ENCODE data around the gene PTPRN2. TPM values are rescaled to one million over a fixed set of nuclear protein-coding genes. Genes with fewer than 3 reads are reported as not detected.

Gene PTPRN2
- total and polyA plus RNA-seq, 2 of the 8 experiments (the other 6 are each of a cell fraction or from before 2014, with no cell fraction given) = 2.6 to 4.5 TPM

GRCh38 chr7:158603773-158604755, 16.4 kb upstream of the PTPRN2 start:
- no peaks in the 10 kb centered on the region for H3K79me1 ChIP-seq (ENCODE audit: low read depth, low read length)
- ChIA-PET CTCF (ENCODE audit: partially characterized antibody) (interaction anchor here (0.7 kb wide), 1 partner anchor 1241 kb away, joined by 3 read pairs; no protein-coding TSS in a partner anchor), POLR2A (ENCODE audit: partially characterized antibody) (interaction anchor here (1.0 kb wide), 1 partner anchor 11 kb away, joined by 3 read pairs; no protein-coding TSS in a partner anchor)
- H3K79me2 ChIP-seq (ENCODE audit: control insufficient read depth in 1 of 2, insufficient read depth in 2 of 2, low read length in 2 of 2) = no peaks in the 10 kb centered on the region
- H3K27ac ChIP-seq (ENCODE audit: low read depth, low read length) = no peak overlapping the region
- H3K9ac ChIP-seq (replicated peaks in 1 of 4; ENCODE audit: extremely low read depth in 1 of 4, low read depth in 3 of 4, low read length in 3 of 4) = no peak overlapping the region; a peak in 1 of 7 replicates
- no peaks in the 10 kb centered on the region for H3K23me2 ChIP-seq (ENCODE audit: low read depth, low read length)
- no peaks in the 10 kb centered on the region for H3K27me3 ChIP-seq (replicated peaks in 1 of 4; ENCODE audit: control insufficient read depth in 3 of 4, extremely low read depth in 1 of 4, insufficient read depth in 3 of 4, low read length in 3 of 4)
- no peak overlapping the region for H2AFZ ChIP-seq (ENCODE audit: low read length)
- no peak overlapping the region for H2BK15ac ChIP-seq (ENCODE audit: low read length)
- H4K91ac ChIP-seq (replicated peaks; ENCODE audit: insufficient read length, low read length) = no peak overlapping the region
- DNase-seq (ENCODE audit: low read depth in 1 of 2, low spot score in 2 of 2) = no peak
- H4K8ac ChIP-seq (ENCODE audit: extremely low read depth, insufficient read depth, low read length) = no peak overlapping the region; the same call in 1 of the 2 replicates
- H3K18ac ChIP-seq (ENCODE audit: extremely low read depth, low read length) = no peak overlapping the region; the same call in 1 of the 2 replicates
- no peak overlapping the region for H3K14ac ChIP-seq (ENCODE audit: insufficient read length)
- H2BK12ac ChIP-seq (ENCODE audit: low read depth, low read length) = no peak overlapping the region
- H3K4me3 ChIP-seq (ENCODE audit: extremely low read depth in 1 of 4, insufficient read depth in 2 of 4, low read depth in 3 of 4, low read length in 4 of 4) = no peak overlapping the region
- 93% methylated on average over 22 of the region's 23 CpGs; no CpG with 5 or more reads in 1 of the 2 experiments for WGBS, 2 experiments (ENCODE audit: extremely low coverage in 1 of 2, insufficient coverage in 1 of 2, insufficient read length in 1 of 2, insufficient replicate concordance in 2 of 2, low coverage in 1 of 2, low lambda C conversion rate in 2 of 2, missing lambda C conversion rate in 1 of 2)
- no peak overlapping the region for H3K4me2 ChIP-seq (ENCODE audit: insufficient read depth in 1 of 2, low read depth in 2 of 2, low read length in 2 of 2)
- no peak overlapping the region for H2BK20ac ChIP-seq (ENCODE audit: low read length)
- TF ChIP-seq TAF7 (optimal IDR thresholded peaks at IDR 0.05; ENCODE audit: borderline replicate concordance, low read depth, low read length) = no peak
- H3K36me3 ChIP-seq (ENCODE audit: control insufficient read depth in 2 of 4, insufficient read depth in 4 of 4, low read length in 3 of 4) = peaks cover 2 to 18% (median 4%) of the 10 kb centered on the region in 4 experiments; a peak in 5 of 8 replicates
- H2BK120ac ChIP-seq (replicated peaks; ENCODE audit: low read depth, low read length) = no peak overlapping the region
- no peak overlapping the region for H3K4ac ChIP-seq (replicated peaks; ENCODE audit: insufficient read length, low read depth, low read length)
- no peaks in the 10 kb centered on the region for H3K9me3 ChIP-seq (ENCODE audit: insufficient read depth in 2 of 2, low read depth in 1 of 2, low read length in 1 of 2)
- no peak overlapping the region for H3K23ac ChIP-seq (ENCODE audit: insufficient read length)
- peaks cover 0 to 2% (median 0%) of the 10 kb centered on the region in 4 experiments; a peak in 1 of 7 replicates for H3K4me1 ChIP-seq (replicated peaks in 1 of 4; ENCODE audit: control insufficient read depth in 3 of 4, insufficient read depth in 4 of 4, low read length in 3 of 4)
- no peak overlapping the region for H2AK5ac ChIP-seq (ENCODE audit: low read depth, low read length)
- no peaks in the 10 kb centered on the region for H4K20me1 ChIP-seq (replicated peaks in 1 of 2; ENCODE audit: control insufficient read depth in 1 of 2, insufficient read depth in 2 of 2, low read length in 2 of 2)
- no peak overlapping the region for H3K56ac ChIP-seq (replicated peaks; ENCODE audit: insufficient read length, low read depth, low read length)
- FAIRE-seq = no peak
- no peak overlapping the region for H2BK5ac ChIP-seq (ENCODE audit: low read depth, low read length)
- H4K5ac ChIP-seq (ENCODE audit: insufficient read length, low read depth, low read length) = no peak overlapping the region

All from H1 (cell line).